Osteocyte (in vitro differentiated cells): ENCODE results near the gene ZNF780B. TPM values are rescaled to one million over a fixed set of nuclear protein-coding genes. Genes with fewer than 3 reads are reported as not detected.

ENCODE experiments used
- DNase-seq: peaks from one replicate; pipeline ENCODE4 v3.0.0; 2021; ENCODE audit warnings: mixed read lengths; ENCODE audit not compliant: unreplicated experiment; ENCODE audit errors: extremely low spot score
- H3K27ac Mint-ChIP-seq: one replicate; pipeline ENCODE4 v1.8.0; 2021; ENCODE audit warnings: mild to moderate bottlenecking, mixed read lengths; ENCODE audit not compliant: unreplicated experiment
- H3K27me3 Mint-ChIP-seq: one replicate; pipeline ENCODE4 v1.8.0; 2021; ENCODE audit warnings: mixed read lengths; ENCODE audit not compliant: unreplicated experiment
- H3K36me3 Mint-ChIP-seq: one replicate; pipeline ENCODE4 v1.8.0; 2021; ENCODE audit warnings: mixed read lengths; ENCODE audit not compliant: unreplicated experiment
- H3K4me1 Mint-ChIP-seq: one replicate; pipeline ENCODE4 v1.8.0; 2021; ENCODE audit warnings: mixed read lengths; ENCODE audit not compliant: unreplicated experiment
- H3K4me3 Mint-ChIP-seq: one replicate; pipeline ENCODE4 v1.8.0; 2021; ENCODE audit warnings: mild to moderate bottlenecking, moderate library complexity, mixed read lengths; ENCODE audit not compliant: unreplicated experiment
- H3K9me3 Mint-ChIP-seq: one replicate; pipeline ENCODE4 v1.8.0; 2021; ENCODE audit warnings: mixed read lengths; ENCODE audit not compliant: unreplicated experiment
- long read RNA-seq: library from polyadenylated mRNA; unstranded; transcript quantifications from one replicate; pipeline ENCODE4 v2.0.0, GENCODE V29; 2021
- total RNA-seq: library from RNA; stranded (reverse); gene quantifications from 2 replicates; pipeline ENCODE4 v1.2.1, GENCODE V29; 2021
- TF ChIP-seq, protein P1 (sequence below): fragments of 200-600 bp; sonication (generic); IDR thresholded peaks from 2 replicates; pipeline ENCODE4 v1.5.0; 2021; ENCODE audit warnings: antibody characterized with exemption, mild to moderate bottlenecking, moderate library complexity

The ZNF780B gene
- total RNA-seq: 18.5 and 20.0 TPM in 2 replicates
- long read RNA-seq, partial matches to known transcripts: 0 of 8 reads
- long read RNA-seq, other reads (novel, unspliced or antisense): 8 of 8 reads

DNA sequence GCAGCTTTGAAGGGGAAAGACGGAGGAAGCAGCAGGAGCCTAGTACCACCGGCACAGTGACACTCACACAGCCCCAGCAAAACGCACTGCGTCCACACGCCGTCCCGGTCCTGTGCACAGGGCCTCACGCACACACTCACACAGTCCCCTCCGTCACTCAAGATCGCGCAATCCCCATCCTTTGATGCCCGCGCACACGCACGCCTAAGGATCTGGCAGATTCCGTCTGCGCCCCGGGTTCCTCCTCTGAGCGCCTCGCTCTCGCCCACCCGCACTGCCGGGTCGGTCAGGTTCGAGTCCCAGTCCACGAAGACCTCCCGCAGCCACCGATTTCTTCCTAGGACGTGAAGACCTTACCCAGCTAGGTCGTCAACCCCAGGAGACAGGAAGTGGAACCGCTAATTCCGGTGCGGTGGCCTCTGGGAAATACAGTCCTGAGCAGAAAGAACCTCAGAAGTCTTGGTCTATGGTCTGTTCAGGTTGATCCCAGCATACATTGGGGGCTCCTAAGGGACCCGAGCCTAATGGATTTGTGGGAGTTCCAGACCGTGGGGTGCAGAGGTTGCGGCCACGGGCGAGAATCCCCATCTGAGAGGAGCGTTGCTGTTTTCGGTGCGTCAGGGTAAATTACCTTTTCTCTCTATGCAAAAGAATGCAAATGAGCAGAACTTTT lies at the start of gene ZNF780B:
Gene ZNF780B (minus strand): TSS at position 400 of the 673 bp plus-strand sequence. CDS start 5,899 bp downstream, outside the sequence.
- H3K9me3 Mint-ChIP-seq: peaks cover 51% of the 10 kb centered on the region

DNA sequence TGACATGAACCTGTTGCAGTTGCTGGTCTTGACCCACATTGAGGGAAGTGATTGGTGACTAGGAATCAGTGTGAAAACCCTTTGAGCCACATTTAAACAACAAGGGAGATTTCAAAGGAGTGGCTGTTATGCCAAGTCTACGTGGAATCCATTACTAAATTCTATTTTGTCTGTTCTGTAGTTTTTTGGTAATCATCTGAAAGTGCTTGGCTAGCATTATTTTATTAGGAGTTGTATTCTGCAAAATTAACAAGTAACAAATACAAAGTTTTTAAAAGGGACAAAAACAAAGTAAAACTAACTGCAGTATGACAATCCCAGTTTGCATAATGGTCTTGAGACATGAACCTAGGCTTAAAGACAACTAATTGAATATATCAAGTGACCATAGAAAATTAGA lies 48.7 kb upstream of the ZNF780B start:
- Mint-ChIP-seq H3K4me1 (no peaks in the 10 kb centered on the region), H3K36me3 (no peaks in the 10 kb centered on the region), H3K27me3 (peaks cover 6% of the 10 kb centered on the region), H3K9me3 (no peaks in the 10 kb centered on the region), H3K27ac (no peak overlapping the region), H3K4me3 (no peak overlapping the region)
- DNase-seq: no peak
- TF ChIP-seq, protein P1, sequence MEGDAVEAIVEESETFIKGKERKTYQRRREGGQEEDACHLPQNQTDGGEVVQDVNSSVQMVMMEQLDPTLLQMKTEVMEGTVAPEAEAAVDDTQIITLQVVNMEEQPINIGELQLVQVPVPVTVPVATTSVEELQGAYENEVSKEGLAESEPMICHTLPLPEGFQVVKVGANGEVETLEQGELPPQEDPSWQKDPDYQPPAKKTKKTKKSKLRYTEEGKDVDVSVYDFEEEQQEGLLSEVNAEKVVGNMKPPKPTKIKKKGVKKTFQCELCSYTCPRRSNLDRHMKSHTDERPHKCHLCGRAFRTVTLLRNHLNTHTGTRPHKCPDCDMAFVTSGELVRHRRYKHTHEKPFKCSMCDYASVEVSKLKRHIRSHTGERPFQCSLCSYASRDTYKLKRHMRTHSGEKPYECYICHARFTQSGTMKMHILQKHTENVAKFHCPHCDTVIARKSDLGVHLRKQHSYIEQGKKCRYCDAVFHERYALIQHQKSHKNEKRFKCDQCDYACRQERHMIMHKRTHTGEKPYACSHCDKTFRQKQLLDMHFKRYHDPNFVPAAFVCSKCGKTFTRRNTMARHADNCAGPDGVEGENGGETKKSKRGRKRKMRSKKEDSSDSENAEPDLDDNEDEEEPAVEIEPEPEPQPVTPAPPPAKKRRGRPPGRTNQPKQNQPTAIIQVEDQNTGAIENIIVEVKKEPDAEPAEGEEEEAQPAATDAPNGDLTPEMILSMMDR: no peak

More for the DNA sequence above, at the start of gene ZNF780B:
- Mint-ChIP-seq H3K27me3 (peaks cover 3% of the 10 kb centered on the region), H3K27ac (peak within 1 kb of the TSS; percentile 91), H3K4me1 (peaks cover 30% of the 10 kb centered on the region), H3K4me3 (peak within 1 kb of the TSS; percentile 98), H3K36me3 (peaks cover 30% of the 10 kb centered on the region)
- no peak for DNase-seq
- TF ChIP-seq, protein P1: no peak

DNA sequence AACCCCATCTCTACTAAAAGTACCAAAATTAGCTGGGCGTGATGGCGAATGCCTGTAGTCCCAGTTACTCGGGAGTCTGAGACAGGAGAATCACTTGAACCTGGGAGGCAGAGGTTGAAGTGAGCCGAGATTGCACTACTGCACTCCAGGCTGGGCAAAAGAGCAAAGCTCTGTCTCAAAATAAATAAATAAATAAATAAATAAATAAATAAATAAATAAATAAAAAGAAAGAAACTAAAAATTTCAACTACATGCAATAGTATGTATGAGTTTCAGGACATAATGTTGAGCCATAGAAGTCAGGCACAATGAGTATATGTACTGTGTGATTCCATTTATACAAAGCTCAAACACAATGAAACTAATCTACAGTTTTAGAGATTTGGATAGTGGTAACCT lies 47.6 kb upstream of the ZNF780B start:
- H3K4me1 Mint-ChIP-seq: no peaks in the 10 kb centered on the region
- no peak for DNase-seq
- H3K27me3 Mint-ChIP-seq: peaks cover 13% of the 10 kb centered on the region
- H3K36me3 Mint-ChIP-seq: no peaks in the 10 kb centered on the region
- no peak overlapping the region for H3K4me3 Mint-ChIP-seq
- TF ChIP-seq, protein P1: no peak
- no peaks in the 10 kb centered on the region for H3K9me3 Mint-ChIP-seq
- H3K27ac Mint-ChIP-seq: no peak overlapping the region

DNA sequence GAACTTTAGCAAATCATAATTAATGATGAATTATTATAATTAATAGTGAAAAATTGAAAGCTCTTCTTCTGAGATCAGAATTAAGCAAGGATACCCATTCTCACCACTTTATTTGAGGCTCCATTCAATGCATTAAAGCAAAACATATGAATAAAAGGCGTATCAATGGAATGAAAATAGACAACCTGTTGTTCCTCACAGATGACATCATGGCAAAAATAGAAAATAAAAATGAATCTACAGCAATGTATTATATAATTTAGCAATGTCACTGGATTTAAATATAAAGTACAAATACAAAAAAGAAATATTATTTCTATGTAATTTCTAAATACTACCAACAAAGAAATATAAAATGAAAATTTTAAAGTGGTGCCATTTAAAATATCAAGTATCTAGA lies 45.8 kb upstream of the ZNF780B start:
- TF ChIP-seq, protein P1: no peak
- Mint-ChIP-seq H3K27ac (no peak overlapping the region), H3K4me3 (no peak overlapping the region), H3K4me1 (no peaks in the 10 kb centered on the region), H3K36me3 (no peaks in the 10 kb centered on the region), H3K9me3 (no peaks in the 10 kb centered on the region), H3K27me3 (peaks cover 18% of the 10 kb centered on the region)
- no peak for DNase-seq

DNA sequence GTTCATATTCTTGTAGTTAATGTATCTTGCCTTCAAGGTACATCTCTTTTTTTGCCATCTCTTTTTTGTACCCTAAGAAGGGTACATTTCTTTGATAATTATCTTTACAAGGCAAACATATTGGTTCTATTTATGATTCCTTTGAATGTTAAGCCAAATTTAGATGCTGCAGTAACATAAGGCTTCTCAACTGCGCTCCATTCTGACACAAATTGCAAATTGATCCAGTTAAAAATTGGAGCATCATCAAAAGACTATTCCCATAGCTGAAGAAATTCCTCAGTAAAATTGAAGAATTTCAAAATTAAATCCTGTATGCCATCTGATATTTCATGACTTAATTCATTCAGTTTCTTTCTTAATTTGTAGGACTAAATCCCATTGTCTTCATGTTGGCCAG lies 37.4 kb upstream of the ZNF780B start:
- TF ChIP-seq, protein P1: no peak
- H3K36me3 Mint-ChIP-seq: peaks cover 5% of the 10 kb centered on the region
- no peak for DNase-seq
- peaks cover 24% of the 10 kb centered on the region for H3K4me1 Mint-ChIP-seq
- no peak overlapping the region for H3K27ac Mint-ChIP-seq
- H3K9me3 Mint-ChIP-seq: peaks cover 11% of the 10 kb centered on the region
- H3K4me3 Mint-ChIP-seq: no peak overlapping the region
- peaks cover 23% of the 10 kb centered on the region for H3K27me3 Mint-ChIP-seq
